Esophagus squamous epithelium (tissue), 5 donors: Measurements from ENCODE around the gene ERC1. TPM values are rescaled to one million over a fixed set of nuclear protein-coding genes. Genes with fewer than 3 reads are reported as not detected.

Experiments used
- DNase-seq: peaks from one replicate; lab custom pipeline; 2025; lab: John Stamatoyannopoulos, UW
- H3K27ac ChIP-seq, 4 donors: fragments of 200-600 bp; sonication (generic); one replicate each; pipeline ENCODE4 v1.5.1; 2016 to 2019; ENCODE audit warnings: mild to moderate bottlenecking in 1 of 4
- H3K27me3 ChIP-seq, 4 donors: fragments of 200-600 bp; sonication (generic); 1 replicate in 3 of 4; 2 replicates in 1 of 4; pipeline versions ENCODE4 v1.5.1 to v1.6.0; 2017 to 2021; ENCODE audit warnings: antibody characterized with exemption in 1 of 4
- H3K36me3 ChIP-seq, 3 donors: fragments of 200-600 bp; sonication (generic); one replicate each; pipeline ENCODE4 v1.5.1; 2016 to 2019
- H3K4me1 ChIP-seq, 3 donors: fragments of 200-600 bp; sonication (generic); one replicate each; pipeline ENCODE4 v1.5.1; 2017 to 2019
- H3K4me3 ChIP-seq, 4 donors: fragments of 200-600 bp; sonication (generic); 1 replicate in 3 of 4; 2 replicates in 1 of 4; pipeline ENCODE4 v1.5.1; 2016 to 2019; ENCODE audit warnings: mild to moderate bottlenecking in 2 of 4, moderate library complexity in 1 of 4
- H3K9me3 ChIP-seq, 3 donors: fragments of 200-600 bp; sonication (generic); one replicate each; pipeline ENCODE4 v1.5.1; 2016 to 2019
- POLR2A ChIP-seq, 4 donors: fragments of 450-650 bp; IDR thresholded peaks; one replicate each; pipeline ENCODE4 v1.6.1; 2017; ENCODE audit warnings: antibody characterized with exemption in 4 of 4, mild to moderate bottlenecking in 4 of 4, moderate library complexity in 3 of 4
- WGBS, 2 donors: methylation state at CpG; one replicate each; pipeline ENCODE4 v1.1.5; 2018; 5-methylcytosine and 5-hydroxymethylcytosine counted together
- intact Hi-C: fragments of 100-400 bp; cut with DNase I; formaldehyde crosslinking; loops from one replicate; pipeline ENCODE4 v1.15.0; 2022
- total RNA-seq, 4 donors: library from RNA; depleted of rRNA; stranded (reverse); fragments of >200 nt; gene quantifications; one replicate each; pipeline ENCODE4 v1.1.0, GENCODE V29; 2016
- TF ChIP-seq, protein P1 (sequence below), 6 experiments: fragments of 450-650 bp in 4 of 6; fragments of 200-600 bp in 2 of 6; sonication (generic) in 2 of 6; IDR thresholded peaks; one replicate each; pipeline ENCODE4 v1.5.1; 2016 to 2019; ENCODE audit warnings: antibody characterized with exemption in 6 of 6, mild to moderate bottlenecking in 4 of 6, moderate library complexity in 4 of 6
- donor health status: DM: yes; HTN: yes; CAD: no.

Gene ERC1
- total RNA-seq, 4 donors from 2014 or later = 19.0 to 50.7 (median 37.5) TPM

DNA sequence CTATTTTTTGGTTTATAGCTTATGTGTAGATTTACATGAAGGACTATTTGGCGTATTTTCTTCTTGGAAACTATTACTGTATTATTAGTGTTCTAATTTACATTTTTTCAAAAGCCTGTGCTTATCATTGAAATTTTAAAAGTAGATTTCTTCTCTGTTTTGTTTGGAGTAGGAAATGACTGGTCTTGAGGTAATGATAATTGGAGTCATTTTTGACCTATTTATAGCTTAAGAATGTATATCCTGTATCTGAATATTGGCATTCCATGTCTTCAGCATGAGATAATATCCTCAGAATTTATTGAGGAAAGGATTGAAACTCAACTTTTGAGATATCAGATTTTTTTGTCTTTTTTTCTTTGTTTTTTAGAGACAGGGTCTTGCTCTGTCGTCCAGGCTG is 193.4 kb downstream of the ERC1 start:
- no peak overlapping the region for H3K27ac ChIP-seq
- peaks cover 0 to 86% (median 10%) of the 10 kb centered on the region in 3 donors for H3K36me3 ChIP-seq
- TF ChIP-seq POLR2A (IDR thresholded peaks at IDR 0.05) = no peak
- TF ChIP-seq, protein P1, sequence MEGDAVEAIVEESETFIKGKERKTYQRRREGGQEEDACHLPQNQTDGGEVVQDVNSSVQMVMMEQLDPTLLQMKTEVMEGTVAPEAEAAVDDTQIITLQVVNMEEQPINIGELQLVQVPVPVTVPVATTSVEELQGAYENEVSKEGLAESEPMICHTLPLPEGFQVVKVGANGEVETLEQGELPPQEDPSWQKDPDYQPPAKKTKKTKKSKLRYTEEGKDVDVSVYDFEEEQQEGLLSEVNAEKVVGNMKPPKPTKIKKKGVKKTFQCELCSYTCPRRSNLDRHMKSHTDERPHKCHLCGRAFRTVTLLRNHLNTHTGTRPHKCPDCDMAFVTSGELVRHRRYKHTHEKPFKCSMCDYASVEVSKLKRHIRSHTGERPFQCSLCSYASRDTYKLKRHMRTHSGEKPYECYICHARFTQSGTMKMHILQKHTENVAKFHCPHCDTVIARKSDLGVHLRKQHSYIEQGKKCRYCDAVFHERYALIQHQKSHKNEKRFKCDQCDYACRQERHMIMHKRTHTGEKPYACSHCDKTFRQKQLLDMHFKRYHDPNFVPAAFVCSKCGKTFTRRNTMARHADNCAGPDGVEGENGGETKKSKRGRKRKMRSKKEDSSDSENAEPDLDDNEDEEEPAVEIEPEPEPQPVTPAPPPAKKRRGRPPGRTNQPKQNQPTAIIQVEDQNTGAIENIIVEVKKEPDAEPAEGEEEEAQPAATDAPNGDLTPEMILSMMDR (IDR thresholded peaks at IDR 0.05) = no peak
- H3K27me3 ChIP-seq = no peaks in the 10 kb centered on the region
- 79 to 96% methylated on average over 2 of the region's 2 CpGs for WGBS, 2 donors
- intact Hi-C loops = no loop called here
- no peaks in the 10 kb centered on the region for H3K9me3 ChIP-seq
- H3K4me1 ChIP-seq = no peaks in the 10 kb centered on the region
- no peak overlapping the region for H3K4me3 ChIP-seq
- no peak for DNase-seq

GRCh38 chr12:1185460-1186182 is 194.6 kb downstream of the ERC1 start:
- peaks cover 0 to 94% (median 10%) of the 10 kb centered on the region in 3 donors for H3K36me3 ChIP-seq
- no peak for DNase-seq
- TF ChIP-seq, protein P1 (IDR thresholded peaks at IDR 0.05) = no peak
- no peak for TF ChIP-seq POLR2A (IDR thresholded peaks at IDR 0.05)
- WGBS, 2 donors = 81 to 87% methylated on average over 3 of the region's 3 CpGs
- no peak overlapping the region for H3K27ac ChIP-seq
- no peaks in the 10 kb centered on the region for H3K9me3 ChIP-seq
- intact Hi-C loops = no loop called here
- H3K27me3 ChIP-seq = no peaks in the 10 kb centered on the region
- no peak overlapping the region for H3K4me3 ChIP-seq
- no peaks in the 10 kb centered on the region for H3K4me1 ChIP-seq

DNA sequence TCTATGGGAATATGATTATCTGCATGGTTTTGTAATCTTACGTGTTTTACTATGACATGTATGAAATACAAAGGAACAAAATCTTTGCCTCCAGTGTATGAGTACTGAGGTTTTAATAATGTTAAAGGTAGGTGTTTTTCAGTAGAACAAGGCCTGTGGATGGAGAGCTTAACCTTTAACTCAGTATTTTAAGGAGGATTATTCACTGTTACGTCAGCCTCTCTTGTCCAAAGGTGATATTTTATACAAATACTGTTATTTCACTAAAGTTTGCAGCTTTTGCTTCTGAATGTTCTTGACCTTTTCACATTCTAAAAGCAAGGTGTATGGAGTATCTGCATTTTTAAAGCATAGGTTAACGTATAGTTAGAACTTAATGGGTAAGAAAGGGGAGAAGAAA is 195.3 kb downstream of the ERC1 start:
- TF ChIP-seq, protein P1 (IDR thresholded peaks at IDR 0.05) = no peak
- no peak for TF ChIP-seq POLR2A (IDR thresholded peaks at IDR 0.05)
- WGBS, 2 donors = 87 to 93% methylated on average over 3 of the region's 3 CpGs
- no peaks in the 10 kb centered on the region for H3K27me3 ChIP-seq
- no peak for DNase-seq
- H3K9me3 ChIP-seq = no peaks in the 10 kb centered on the region
- intact Hi-C loops = no loop called here
- no peak overlapping the region for H3K4me3 ChIP-seq
- no peak overlapping the region for H3K27ac ChIP-seq
- H3K4me1 ChIP-seq = no peaks in the 10 kb centered on the region
- H3K36me3 ChIP-seq = peaks cover 0 to 94% (median 10%) of the 10 kb centered on the region in 3 donors

DNA sequence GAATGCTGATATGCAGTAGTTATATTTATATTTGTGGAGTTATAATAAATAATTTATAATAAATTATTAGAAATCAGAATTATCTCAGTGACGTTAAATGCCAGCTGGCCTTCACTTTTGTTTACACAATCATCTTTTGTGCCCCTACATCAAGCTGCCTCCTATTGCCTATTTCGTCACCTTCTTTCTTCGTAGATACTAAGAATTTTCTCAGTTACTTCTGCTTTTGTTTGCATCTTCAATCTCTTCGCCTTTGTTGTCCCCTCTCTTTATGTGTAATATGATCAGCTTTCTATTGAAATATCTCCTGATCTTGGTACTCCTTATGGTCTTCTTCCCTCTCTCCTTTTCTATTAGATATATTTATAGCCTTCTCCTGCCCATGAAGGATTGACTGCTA is 197.0 kb downstream of the ERC1 start:
- Histone ChIP-seq H3K4me3 (no peak overlapping the region), H3K9me3 (no peaks in the 10 kb centered on the region), H3K36me3 (peaks cover 0 to 93% (median 10%) of the 10 kb centered on the region in 3 donors), H3K4me1 (no peaks in the 10 kb centered on the region), H3K27me3 (no peaks in the 10 kb centered on the region), H3K27ac (no peak overlapping the region)
- intact Hi-C loops = no loop called here
- TF ChIP-seq, protein P1 (IDR thresholded peaks at IDR 0.05) = no peak
- no peak for TF ChIP-seq POLR2A (IDR thresholded peaks at IDR 0.05)
- no peak for DNase-seq
- WGBS, 2 donors = 82 to 89% methylated on average over 4 of the region's 4 CpGs

GRCh38 chr12:1189163-1189562 is 198.1 kb downstream of the ERC1 start:
- Histone ChIP-seq H3K4me3 (no peak overlapping the region), H3K27me3 (no peaks in the 10 kb centered on the region), H3K4me1 (peaks cover 0 to 8% (median 0%) of the 10 kb centered on the region in 3 donors), H3K27ac (no peak overlapping the region), H3K36me3 (peaks cover 0 to 81% (median 6%) of the 10 kb centered on the region in 3 donors), H3K9me3 (no peaks in the 10 kb centered on the region)
- TF ChIP-seq, protein P1 (IDR thresholded peaks at IDR 0.05) = no peak
- TF ChIP-seq POLR2A (IDR thresholded peaks at IDR 0.05) = no peak
- no peak for DNase-seq
- WGBS, 2 donors = 74 to 86% methylated on average over 4 of the region's 4 CpGs
- intact Hi-C loops = no loop called here
